GM19372 (cell line): ENCODE measurements around the gene MAPK14.
"Not testable (repeated sequence)": the region's sequence is repeated elsewhere in the genome, so short reads cannot be mapped to it uniquely, and the experiment has no call there.

Source experiments
- ATAC-seq: cut with Tn5 transposase; IDR thresholded peaks from one replicate; pipeline ENCODE4 v1.9.1; 2021; ENCODE audit warnings: mild to moderate bottlenecking, low read depth, moderate library complexity; ENCODE audit not compliant: unreplicated experiment

MAPK14 gene

DNA sequence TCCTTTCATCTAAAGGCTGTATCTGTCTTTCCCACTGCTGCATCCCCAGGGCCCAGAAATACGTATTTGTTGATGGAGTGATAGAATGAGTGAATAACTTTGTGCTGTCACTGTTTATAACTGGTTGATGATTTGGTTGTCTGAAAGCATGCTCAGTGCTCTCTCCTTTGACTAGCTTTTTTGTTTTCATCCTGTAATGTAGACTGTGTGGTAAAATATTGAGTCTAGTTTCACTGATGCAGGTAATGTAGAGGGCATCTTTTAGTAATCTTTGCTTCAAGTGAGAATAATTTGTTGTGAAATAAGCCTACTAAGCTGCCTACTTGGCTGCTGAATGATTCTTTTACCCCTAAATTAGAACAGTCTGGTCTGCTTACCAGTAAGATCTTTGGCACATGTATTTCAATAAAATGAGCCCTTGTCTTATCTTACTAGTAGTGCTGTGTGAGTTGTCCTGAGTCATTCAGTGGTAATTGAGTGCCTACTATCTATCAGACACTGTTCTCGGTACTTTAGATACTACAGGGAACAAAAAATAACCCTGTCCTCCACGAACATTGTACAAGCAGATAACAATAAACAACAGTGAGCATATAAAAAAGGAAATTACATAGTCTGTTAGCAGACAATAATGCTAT, 39.9 kb downstream of the MAPK14 start:
- ATAC-seq = no peak

DNA sequence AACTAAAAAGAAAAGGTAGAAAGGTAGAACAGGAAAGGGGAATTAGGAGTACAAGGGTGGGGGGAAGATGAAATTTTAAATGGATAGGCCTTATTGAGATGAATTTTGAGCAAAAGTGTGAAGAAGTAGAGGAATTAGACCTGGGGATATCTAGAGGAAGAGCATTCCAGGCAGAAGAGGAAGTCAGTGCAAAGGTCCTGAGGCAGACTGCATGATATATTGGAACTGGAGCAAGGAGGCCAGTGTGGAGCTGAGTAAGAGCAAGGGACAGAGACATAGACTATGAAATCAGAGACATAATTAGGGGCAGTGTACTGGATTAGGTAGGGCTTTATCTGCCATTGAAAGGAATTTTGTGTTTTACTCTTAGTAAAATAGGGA, 40.4 kb downstream of the MAPK14 start:
- no peak for ATAC-seq

DNA sequence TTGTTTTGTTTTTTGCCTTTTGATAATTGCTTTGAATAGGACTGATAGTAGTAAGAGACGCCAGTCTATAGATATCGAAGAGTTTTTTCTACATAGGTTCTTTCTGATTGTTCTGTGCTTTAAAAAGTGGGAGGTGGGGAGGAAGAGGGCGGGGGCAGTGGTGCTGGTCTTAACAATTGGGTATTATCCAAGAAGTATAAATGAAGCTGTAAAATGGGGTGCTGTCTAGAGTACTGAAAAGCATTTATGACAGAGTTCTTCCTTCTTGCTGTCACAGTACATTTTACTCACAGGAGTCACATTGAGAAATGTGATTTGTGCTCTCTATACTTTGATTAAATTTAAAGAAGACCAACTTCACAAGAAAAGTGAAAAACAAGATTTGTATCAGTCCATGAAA, 41.0 kb downstream of the MAPK14 start:
- no peak for ATAC-seq

- ATAC-seq = no peak
These were observed 42.0 kb downstream of the MAPK14 start for GRCh38 chr6:36069573-36069972.

- no peak for ATAC-seq
These were observed 42.6 kb downstream of the MAPK14 start for GRCh38 chr6:36070252-36070651.

DNA sequence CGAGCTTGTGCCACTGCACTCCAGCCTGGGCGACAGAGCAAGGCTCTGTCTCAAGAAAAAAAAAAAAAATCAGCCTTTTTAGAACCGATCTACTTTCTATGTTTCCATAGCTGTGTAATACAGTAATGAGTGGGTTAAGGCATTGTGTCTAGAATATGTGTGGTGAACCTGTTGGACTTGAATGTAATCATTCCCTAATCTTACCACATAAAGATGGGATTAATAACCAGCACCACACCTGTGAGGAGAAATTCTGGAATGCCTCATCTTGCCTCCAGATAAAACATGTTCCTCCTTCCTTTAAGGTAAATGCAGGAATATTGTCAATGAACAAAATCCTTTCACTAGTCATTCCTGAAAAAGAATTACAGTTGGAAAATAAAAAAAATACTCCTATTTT, 43.7 kb downstream of the MAPK14 start:
- no peak for ATAC-seq

GRCh38 chr6:36071714-36072113, 44.1 kb downstream of the MAPK14 start:
- ATAC-seq = no peak

GRCh38 chr6:36072681-36073080, 45.1 kb downstream of the MAPK14 start:
- ATAC-seq = no peak

DNA sequence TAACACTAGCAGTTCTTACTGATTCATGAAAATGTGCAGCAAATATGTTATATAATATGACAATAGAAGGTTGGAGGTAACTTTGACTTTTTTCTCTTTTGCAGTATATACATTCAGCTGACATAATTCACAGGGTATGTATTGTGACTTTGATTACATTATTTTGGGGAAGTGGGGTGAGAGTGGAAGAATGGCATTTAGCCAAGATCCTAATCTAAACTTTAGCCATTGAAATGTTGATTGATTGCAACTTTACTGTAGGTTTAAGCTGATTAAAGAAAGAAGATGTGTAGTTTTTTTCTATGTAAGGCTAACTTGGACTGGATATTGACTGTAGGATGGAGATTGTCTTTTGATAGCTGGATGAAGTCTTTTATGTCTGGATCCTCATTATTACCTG, 46.0 kb downstream of the MAPK14 start:
- ATAC-seq = no peak

DNA sequence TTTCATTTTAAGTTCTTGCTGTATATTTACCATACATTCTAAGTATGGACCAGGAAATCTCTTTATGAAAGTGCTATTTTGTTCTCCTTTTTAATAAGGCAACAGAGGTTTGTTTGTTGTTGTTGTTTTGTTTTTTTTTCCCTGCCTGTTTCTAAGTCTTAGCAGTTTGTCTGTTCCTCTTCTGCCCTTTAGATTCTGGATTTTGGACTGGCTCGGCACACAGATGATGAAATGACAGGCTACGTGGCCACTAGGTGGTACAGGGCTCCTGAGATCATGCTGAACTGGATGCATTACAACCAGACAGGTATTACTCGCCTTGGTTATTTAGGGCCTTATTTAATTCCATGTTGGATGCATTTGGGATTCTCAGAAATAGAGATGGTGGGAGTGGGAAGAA, 48.0 kb downstream of the MAPK14 start:
- ATAC-seq = no peak

DNA sequence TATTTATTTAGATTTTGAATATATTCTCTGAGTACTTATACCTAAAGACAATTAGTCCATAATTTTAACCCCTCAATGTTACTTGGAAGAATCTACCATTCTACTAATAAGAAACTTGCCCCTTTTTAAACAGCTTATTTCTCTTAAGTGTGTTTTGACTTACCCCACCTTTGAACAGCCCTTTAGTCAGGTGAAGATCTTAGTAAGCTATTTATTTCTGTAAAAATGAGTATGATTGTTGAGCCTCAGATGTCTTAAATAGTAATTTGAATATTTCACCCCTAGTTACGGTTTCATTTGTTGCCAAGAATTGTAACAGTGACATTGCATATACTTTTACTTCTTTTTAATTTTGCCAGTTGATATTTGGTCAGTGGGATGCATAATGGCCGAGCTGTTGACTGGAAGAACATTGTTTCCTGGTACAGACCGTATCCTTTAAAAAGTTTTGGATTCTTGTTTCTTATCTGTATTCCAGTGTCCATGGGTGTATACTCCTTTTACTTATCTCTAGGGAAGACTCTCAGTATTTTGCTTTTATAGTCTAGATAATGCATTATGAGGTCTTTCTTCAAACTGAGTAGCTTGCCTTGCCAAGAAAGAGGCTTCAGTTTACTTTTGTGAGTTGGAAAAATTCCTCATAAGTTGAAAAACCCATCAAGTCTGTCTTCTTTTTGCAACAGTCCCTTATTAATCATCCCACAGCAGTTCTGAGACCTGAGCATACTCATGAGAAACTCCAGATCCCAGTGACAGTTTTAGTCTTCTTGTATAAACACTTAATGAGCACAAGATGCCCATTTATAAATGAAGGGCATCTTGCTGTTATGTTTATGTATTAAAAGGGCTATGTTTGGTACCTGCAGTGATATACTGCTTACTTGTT, 48.8 kb downstream of the MAPK14 start:
- ATAC-seq = no peak

GRCh38 chr6:36078159-36078558, 50.6 kb downstream of the MAPK14 start:
- no peak for ATAC-seq

GRCh38 chr6:36079601-36080000, 52.0 kb downstream of the MAPK14 start:
- no peak for ATAC-seq

DNA sequence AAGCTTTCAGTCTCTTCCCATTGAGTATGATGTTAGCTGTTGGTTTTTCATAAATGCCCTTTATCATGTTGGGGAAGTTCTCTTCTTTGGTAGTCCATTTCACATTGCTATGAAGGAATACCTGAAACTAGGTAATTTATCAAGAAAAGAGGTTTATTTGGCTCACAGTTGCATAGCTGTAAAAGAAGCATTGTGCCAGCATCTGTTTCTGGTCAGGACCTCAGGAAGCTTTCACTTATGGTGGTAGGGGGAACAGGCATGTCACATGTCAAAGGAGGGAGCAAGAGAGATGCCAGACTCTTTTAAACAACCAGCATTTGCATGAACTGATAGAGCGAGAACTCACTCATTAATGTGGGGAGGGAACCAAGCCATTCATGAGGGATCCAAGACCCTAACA, 54.7 kb downstream of the MAPK14 start:
- no peak for ATAC-seq

DNA sequence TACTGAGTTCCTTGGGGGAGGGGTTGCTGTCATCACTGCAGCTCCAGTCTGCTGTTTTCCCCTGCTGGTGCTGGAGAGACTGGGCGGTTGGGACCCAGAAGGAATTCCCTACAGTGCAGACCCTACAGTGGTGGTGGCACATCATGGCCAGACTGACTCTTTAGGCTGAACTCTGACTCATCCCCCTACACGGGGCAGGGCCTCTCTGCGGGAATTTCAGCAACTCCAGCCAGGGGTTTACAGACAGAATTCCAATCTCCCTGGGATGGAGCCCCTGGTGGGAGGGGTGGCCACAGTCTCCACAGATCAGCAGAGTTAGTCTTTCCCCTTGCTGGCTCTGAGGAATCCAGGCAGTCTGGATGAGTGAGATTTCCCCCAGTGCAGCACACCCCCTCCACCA, 55.8 kb downstream of the MAPK14 start:
- no peak for ATAC-seq

DNA sequence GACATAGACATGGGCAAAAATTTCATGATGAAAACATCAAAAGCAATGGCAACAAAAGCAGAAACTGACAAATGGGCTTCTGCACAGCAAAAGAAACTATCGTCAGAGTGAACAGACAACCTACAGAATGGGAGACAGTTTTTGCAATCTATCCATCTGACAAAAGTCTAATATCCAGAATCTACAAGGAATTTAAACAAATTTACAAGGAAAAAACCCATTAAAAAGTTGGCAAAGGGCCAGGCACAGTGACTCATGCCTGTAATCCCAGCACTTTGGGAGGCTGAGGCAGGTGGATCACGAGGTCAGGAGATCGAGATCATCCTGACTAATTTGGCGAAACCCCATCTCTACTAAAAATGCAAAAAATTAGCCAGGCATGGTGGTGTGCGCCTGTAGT, 60.6 kb downstream of the MAPK14 start:
- ATAC-seq = not testable (repeated sequence)

GRCh38 chr6:36089048-36089447, 61.4 kb downstream of the MAPK14 start:
- no peak for ATAC-seq

- no peak for ATAC-seq
These were observed 66.6 kb downstream of the MAPK14 start for GRCh38 chr6:36094238-36094637.

- ATAC-seq = no peak
These were observed 67.3 kb downstream of the MAPK14 start for GRCh38 chr6:36094753-36095496.

- no peak for ATAC-seq
These were observed 68.1 kb downstream of the MAPK14 start for GRCh38 chr6:36095497-36096391.
